Skin epidermis (tissue), 12 donors: ENCODE results near the gene UROS.

ENCODE experiments used
- H3K27ac ChIP-seq, 21 experiments: fragments of 200-600 bp; sonication (generic) in 11 of 21; one replicate each; pipeline ENCODE4 v1.5.0; 2020; ENCODE audit warnings: mild to moderate bottlenecking in 3 of 21, inconsistent platforms in 2 of 21, moderate library complexity in 2 of 21
- H3K4me3 ChIP-seq, 7 experiments: fragments of 200-600 bp; sonication (generic) in 2 of 7; one replicate each; pipeline ENCODE4 v1.5.0; 2020; ENCODE audit warnings: inconsistent platforms in 2 of 7, mild to moderate bottlenecking in 2 of 7, moderate library complexity in 1 of 7

UROS gene

DNA sequence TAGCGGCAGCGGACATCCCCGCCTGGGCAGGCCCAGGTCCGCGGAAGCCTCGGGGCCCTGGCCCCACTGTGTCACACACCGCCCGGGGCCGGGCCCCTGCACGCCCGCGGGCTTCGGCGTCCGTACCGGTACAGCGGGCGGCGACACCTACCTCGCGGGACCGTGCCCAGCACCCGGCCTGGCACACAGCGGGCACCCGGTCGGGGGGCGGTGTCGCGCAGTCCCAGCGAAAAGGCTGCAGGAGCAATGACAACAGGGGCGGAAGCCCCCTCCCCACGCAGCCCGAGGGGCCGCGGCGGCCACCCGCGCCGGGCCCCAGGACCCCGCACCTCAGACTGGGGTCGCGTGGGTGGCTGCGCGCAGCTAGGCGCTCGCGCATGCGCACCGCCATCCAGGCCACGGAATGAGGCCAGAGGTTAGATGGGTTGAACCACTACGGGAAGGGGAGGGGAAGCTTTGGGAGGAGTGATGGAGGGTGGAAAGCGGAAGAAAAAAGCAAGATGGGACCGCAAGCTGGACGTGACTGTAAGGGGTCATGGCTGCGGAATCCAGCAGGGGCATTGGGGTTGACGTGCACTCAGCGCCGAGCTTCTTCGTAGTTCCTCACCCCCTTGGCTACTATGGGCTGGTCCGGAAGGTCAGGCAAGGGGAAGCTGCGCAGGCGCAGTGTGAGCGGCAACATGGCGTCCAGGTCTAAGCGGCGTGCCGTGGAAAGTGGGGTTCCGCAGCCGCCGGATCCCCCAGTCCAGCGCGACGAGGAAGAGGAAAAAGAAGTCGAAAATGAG is at the start of gene UROS, which contains the start of gene BCCIP:
Gene UROS, minus strand, starts transcription at position 381 of the 785 bp plus-strand sequence. CDS start 6,759 bp downstream, outside the sequence.
Gene BCCIP, plus strand, starts transcription at position 669 of the 785 bp plus-strand sequence. Its CDS starts 12 bp downstream, at position 681.
- Histone ChIP-seq H3K4me3 (peak within 1 kb of the TSS; percentile 90 to 100 (median 96)), H3K27ac (peak within 1 kb of the TSS; percentile 54 to 99 (median 95))

DNA sequence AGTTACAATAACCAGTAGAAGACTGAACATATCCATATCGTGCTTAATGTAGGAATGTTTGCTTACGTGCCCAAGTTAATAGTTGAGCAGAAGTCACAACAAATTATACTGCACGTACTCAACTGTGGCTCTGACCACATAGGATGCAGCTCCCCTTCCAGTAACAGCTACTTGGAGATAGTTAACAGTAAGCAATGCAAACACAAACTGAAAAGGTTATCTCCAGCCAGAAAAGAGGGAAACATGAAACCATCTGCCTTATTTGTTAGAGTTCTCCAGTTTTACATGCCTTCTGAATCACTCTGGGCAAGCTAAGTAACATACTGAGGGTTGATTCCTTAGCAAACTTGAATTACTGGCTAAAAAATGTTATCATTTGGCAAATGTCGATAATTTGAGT is 48.3 kb upstream of the UROS start:
- no peak overlapping the region for H3K4me3 ChIP-seq
- no peak overlapping the region for H3K27ac ChIP-seq

DNA sequence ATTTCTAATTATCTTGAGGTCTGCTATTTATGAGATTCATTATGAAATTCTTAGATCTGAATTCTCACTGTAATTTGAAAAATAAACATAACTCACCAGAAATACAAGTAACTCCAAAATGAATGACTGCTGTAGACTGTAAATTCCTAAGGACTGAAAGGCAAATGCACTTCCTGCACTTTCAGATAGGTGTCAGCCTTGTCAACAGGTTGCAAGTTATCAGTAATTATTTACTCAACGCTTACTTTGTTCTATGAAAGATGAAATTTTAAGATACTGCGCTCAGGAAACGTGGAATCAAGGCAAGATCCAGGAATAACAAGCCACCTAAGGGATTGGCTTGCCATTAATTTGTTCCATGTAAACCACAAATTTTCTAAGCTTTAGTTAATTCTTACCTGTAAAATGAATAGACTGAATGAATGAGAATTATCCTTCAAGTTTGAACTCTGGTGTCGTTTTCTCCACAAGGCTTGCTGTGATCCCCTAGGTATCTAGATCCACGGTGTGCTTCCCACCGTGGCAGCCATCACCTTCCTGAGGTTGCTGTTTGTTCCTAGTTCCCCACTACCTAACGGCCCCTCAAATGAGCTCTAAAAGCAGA is 45.4 kb upstream of the UROS start:
- Histone ChIP-seq H3K4me3 (no peak overlapping the region), H3K27ac (no peak overlapping the region)

DNA sequence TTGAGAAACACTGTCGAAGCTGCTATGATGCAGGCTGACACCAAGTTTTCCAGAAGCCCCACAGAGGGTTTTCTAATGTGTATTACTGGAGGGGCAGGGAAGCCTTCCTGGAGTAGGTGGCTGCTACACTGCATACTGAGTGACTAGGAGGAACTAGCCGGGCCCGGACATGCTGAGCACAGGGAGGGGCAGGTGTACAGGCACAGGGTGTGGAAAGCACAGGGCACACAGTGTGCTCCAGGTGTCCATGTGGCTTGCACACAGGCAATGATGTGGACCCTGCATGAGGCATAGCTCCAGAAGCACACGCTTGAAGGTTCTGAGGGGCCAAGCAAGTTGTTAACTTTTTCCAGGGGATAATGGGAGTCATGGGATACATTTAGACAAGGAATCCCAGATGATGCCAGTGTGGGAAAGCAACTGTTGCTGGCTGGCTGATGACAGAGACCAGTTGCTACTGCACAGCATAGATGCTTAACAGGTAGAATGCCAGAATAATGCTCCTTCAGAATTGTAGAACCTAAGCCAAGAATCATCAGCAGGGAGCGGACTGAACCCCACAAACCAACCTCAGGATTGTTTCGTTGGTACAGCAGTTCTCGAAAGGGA is 43.5 kb upstream of the UROS start:
- no peak overlapping the region for H3K4me3 ChIP-seq
- no peak overlapping the region for H3K27ac ChIP-seq

DNA sequence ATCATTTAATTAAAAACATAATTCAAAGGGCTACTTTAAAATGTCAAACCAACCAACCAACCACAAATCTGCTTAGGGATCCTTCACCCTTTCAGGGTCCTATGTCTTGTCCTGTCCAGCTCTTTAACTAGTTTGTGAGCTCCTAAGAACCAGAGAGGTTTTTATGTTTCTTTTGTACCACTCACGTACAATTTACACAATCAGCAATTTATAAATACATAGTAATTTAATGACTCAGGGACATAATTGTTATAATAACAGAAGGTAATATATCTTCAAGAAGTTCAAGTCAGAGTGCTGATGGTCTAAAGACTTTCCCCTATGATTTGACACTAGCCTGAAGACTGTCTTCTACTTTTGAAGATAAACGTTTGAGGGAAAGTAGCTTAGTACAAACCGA is 42.1 kb upstream of the UROS start:
- no peak overlapping the region for H3K4me3 ChIP-seq
- no peak overlapping the region for H3K27ac ChIP-seq

DNA sequence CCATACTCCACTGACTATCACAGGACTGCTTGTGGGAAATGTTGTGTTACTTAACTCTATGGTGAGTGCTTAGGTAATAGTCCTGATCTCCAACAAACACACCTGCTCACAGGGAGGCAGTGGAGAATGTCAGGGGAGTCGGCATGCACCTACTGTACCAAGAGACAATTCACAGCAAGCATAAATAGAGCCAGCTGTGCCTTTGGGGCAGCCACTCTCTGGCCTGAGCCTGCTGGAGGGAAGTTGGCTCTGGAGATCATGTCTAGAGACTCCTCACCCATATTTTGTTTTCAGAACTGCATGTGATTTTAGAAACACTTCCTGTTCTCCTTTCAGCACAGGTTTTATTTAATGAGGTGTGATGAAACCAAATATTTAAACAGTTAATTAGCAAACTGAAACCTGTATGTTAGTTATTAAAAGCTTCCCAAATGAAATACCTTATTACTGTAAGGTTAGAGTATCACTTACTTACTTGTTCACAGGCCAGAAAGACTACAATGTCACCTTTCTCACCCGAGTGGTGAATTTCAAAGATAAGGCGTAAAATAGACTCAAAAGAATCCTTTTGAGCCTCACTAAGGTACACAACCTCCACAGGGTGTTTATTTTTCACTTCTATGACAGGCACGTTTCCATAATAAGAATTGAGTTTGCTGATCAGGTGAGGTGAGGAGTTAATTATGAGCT is 36.2 kb upstream of the UROS start:
- Histone ChIP-seq H3K27ac (no peak overlapping the region), H3K4me3 (no peak overlapping the region)

DNA sequence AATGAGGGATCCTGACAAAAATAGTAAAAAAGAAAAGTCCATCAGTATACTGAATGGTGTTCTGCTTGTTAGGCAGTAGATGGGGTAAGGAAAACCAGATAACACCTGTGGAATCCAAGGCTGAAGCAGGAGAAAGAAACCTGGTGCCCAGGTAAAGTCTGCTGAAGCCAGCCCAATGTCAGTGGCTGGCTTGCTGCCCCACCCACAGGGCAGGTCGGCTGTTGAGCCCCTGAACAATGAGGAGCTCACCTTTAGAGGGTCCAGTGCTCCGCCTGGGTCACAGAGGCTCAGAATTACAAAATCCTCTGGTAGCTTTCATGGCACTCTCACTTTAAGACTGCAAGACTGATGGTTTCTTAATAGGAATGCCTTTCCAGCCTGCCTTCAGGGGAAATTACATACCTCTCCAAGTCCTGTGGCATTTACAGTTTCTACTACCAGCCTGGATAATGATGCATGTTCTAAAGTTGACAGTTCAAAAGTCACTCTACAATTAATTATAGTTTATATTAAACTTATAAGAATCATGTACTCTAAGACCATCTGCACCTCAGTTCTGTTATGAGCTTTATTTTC is 34.2 kb upstream of the UROS start:
- Histone ChIP-seq H3K4me3 (no peak overlapping the region), H3K27ac (no peak overlapping the region)

DNA sequence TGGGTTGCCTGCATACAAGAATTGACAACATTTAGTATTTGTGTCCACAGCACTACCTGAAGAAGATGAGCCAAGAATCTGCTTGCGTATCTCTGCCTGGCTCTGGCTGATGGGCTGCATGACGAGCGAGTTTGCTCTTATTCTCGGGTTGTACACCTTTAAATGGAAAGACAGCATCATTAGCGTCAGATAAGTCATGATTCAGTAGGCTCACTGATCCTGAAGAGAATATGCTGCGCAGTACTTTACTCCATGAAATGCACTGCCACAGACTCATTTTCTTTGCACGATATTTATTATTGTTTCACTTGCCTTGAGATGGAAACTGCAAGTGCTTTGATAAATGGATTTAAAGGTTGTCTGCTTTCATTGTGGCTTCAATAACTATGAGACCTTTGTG is 29.4 kb upstream of the UROS start:
- H3K4me3 ChIP-seq, result no peak overlapping the region
- H3K27ac ChIP-seq, result no peak overlapping the region

DNA sequence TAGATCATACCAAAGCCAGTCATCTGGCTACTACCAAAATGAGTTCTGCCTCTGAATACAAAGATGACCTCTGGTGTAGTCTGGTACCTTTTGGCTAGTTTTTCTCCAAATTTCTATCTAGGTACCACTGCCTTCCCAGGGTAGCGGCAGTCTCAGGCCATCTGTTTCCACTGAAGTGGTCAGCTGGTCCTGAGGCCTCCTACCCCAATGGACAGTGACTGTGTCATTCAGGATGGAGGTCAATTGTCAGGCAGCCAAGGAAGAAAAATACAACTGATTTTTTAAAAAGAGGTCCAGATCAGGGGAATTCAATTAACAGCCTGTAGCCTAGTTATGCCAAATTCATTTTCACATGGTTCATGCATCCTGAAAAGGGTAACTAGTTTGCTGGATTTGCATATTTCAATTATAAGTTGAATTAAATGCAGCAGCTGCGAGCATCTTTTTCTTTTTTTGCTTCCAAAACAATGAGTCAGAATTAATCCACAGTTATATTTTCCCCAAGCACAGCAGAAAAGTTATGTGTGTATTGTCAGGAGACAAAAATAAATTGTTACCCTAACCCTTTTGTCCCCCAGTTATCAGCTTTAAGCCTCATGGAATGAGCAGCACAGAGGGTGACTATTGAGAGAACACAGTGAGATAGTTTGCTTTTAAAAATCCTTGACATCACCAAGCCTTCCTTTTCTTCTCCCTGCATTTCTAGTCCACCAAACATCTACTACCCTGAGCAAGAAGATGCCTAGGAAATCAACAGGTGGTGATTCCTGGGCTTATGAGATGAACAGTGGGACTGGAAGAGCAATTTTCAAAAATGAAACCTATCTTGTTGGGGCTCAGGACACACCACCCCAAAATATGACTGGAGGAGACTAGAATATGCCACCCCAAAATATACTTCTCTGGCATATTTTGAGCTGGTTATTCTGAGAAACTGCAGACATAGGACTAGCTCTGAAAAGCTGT is 28.0 kb upstream of the UROS start:
- Histone ChIP-seq H3K4me3 (no peak overlapping the region), H3K27ac (peak overlapping the region in 1 of 21 experiments; percentile 23)

DNA sequence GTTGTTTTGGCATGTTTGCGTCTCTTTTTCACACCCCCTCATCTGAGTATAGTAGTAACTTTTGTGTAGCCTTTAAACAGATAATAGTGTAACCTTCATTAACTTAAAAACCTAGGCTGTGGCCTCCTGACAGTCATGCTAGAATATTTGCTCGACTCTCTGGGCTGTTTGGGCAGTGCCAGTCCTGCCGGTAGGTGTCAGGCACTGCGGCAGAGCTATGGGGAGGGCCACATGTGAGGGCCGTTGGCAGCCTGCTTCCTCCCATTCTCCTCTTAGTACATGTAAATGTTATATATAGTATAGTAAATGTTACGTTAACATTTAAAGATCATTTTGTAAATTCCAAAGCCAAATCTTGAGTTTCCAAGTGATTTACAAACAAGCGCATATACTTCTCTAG is 26.4 kb upstream of the UROS start:
- no peak overlapping the region for H3K27ac ChIP-seq
- no peak overlapping the region for H3K4me3 ChIP-seq

DNA sequence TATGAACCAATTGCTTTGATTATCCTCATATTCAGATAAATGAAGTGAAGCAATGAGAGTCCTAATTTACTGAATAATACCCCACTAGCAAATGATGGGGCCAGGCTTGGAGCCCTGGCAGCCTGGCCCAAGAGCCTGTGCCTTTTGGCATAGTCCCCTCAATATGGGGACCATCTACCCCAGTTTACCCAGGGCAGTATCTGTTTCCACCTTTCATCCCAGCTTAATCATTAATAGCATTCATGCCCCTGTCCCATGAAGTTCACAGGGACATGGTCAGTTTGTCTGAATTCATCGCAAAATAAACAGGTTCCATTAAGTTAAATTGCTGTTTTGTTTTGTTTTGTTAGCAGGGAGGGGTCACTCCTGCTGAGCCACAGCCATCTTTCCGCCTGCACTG is 25.8 kb upstream of the UROS start:
- Histone ChIP-seq H3K27ac (no peak overlapping the region), H3K4me3 (no peak overlapping the region)

DNA sequence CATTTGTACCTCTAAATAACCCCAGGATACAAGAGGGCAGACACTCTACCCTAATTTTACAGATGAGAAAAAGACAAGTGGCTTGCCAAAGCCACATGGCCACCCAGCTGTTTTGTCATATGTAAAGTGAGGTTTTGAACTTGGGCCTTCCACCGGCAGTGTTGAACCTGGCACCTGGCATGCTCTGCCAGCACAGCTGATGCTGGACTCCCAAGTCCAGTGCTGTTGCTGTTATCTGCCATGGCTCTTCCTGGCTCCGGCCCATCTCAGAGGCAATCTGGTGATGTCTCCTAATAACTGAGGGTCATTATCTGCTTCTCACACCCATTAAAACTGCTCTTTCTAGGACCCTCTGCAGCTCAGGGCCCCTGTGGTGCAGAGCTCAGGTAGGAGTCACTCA is 25.3 kb upstream of the UROS start:
- Histone ChIP-seq H3K4me3 (no peak overlapping the region), H3K27ac (no peak overlapping the region)

DNA sequence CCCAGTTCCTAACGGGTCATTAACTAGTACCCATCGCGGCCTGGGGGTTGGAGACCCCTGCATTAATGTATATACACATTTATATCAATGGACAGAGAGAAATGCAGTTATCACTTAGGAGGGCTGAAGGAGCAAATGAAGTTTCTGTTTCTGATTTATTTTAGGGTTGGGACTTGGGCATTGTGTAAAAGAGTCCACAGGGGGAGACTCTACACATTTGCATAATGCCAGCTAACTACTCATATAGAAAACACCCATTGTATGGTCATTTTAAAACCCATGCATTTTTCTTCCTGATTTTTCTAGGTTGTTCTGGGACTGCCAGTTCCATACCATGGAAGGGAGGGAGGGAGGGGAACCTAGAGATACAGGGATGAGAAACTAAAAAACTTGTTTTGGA is 23.8 kb upstream of the UROS start:
- Histone ChIP-seq H3K27ac (no peak overlapping the region), H3K4me3 (no peak overlapping the region)

DNA sequence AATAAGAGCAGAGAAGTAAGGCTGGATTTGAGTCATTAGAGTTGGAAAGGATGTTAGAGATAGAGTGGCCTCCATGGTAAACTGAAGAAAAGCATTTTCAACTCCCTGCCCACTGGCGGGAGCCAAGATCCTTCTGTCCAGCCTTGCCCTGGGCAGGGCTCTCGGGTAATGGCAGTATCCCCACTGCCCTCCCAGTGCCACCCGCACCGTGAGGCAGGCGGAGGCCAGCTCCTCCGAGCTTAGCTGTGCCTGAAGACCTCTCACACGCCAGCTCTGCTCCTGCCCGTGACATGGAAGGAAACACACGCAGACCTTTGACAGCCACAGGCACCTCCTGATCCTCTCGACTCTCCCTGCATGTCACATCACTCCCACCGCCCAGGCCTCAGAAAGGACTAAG is 22.6 kb upstream of the UROS start:
- Histone ChIP-seq H3K27ac (no peak overlapping the region), H3K4me3 (no peak overlapping the region)

DNA sequence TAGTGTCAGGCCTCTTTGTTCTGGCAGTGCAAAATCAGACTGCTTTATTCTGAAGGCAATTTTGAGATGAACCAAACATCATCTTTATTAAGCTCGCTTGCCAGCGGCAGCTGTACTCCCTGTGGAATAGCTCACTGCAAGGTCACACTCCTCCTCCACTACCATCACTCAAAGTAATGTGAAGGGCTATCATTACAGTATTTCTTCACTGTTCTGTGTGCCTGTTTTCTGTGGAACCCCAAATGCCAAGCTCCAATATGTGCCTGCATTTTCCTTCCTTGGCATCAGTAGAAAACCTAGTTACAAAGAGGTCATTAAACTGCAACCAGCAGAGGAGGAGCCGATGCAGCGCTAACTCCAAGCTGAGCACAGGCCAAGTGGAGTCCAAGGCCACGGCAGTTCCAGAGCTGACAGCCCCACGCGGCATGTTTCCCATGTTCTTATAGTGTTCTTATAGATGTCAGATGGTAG is 21.7 kb upstream of the UROS start:
- Histone ChIP-seq H3K4me3 (no peak overlapping the region), H3K27ac (no peak overlapping the region)

DNA sequence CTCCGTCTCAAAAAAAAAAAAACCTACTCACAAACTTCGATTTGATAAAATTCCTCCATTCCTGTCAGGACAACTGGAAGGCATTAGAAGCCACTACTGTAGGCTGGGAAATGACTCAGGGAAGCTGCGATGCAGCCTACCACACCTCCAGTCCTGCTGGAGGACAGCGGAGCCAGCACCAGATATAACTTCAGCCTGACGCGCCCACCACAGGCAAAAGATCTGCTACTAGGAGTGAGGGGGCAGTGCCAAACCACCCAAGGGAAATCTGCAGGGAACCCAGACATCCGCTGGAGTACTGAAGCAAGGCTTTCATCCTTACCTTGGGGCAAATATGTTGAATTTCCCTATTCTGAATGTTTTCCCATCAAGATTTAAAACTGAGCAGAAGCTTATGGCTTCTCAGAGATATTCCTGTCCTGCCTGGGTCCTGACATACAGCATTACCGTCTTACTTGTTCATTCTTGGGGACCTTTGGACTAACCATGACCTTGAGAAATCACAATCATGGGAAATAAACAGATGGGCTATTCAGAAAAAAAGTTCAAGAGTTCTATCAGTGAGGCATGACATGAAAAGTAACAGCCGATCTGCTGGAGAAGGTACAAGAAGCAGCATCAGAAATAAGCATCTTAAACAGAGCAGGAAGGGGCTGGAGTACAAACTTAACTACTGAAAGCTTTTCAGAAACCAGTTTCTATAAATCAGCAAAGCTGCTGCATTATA is 20.7 kb upstream of the UROS start:
- Histone ChIP-seq H3K27ac (no peak overlapping the region), H3K4me3 (no peak overlapping the region)

DNA sequence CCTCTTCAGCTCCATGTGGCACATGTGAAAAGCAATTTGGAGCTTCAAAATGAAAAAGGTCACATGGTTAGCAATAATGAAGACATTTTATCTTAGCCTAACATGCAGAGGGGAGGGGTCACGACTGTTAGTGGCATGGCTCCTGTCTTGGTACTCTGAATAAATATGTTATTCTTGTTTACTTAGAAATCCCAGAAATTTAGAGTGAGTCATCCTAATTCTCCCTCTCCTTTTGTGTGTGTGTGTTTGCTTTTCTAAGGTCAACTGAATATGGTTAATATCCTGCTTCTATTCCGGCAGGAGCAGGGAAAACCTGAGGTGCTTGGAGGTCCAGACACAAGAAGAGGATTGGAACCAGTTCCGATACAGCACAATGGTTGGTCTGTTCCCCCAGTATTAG is 17.9 kb upstream of the UROS start:
- Histone ChIP-seq H3K27ac (no peak overlapping the region), H3K4me3 (no peak overlapping the region)

DNA sequence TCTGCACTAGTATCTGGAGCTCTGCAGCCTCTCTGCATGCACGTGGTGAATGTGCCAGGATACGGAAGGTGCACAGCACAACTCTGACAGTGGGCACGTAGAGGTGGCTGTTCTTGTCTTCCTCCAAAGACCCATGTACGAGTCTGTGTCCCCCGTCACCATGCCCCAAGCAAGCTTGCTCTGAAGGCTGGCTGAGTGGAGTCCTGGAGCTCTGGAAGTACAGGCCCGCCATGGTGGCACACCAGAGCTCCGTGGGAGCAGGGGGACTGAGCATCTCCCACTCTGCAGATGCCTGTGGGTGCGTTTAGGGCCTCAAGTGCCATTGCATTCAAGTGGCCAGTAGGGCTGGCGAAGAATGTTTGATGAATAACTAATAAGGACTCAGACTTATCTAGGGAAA is 17.3 kb upstream of the UROS start:
- Histone ChIP-seq H3K27ac (no peak overlapping the region), H3K4me3 (no peak overlapping the region)
